ENCODE results near the gene RNF213.
"Not testable (repeated sequence)": the region's sequence is repeated elsewhere in the genome, so short reads cannot be mapped to it uniquely, and the experiment has no call there.

Gene RNF213

GRCh38 chr17:80223142-80223815 lies 37.4 kb upstream of the RNF213 start:
- in situ Hi-C loops (cut with HindIII; ENCODE audit: low pct_ligation_motif_present, low pct_unique_long_range_greater_than_20kb, low sequenced_read_pairs) = no loop called here
- no peak for DNase-seq

GRCh38 chr17:80223838-80224497 lies 36.7 kb upstream of the RNF213 start:
- no peak for DNase-seq
- in situ Hi-C loops (cut with HindIII; ENCODE audit: low pct_ligation_motif_present, low pct_unique_long_range_greater_than_20kb, low sequenced_read_pairs) = no loop called here

DNA sequence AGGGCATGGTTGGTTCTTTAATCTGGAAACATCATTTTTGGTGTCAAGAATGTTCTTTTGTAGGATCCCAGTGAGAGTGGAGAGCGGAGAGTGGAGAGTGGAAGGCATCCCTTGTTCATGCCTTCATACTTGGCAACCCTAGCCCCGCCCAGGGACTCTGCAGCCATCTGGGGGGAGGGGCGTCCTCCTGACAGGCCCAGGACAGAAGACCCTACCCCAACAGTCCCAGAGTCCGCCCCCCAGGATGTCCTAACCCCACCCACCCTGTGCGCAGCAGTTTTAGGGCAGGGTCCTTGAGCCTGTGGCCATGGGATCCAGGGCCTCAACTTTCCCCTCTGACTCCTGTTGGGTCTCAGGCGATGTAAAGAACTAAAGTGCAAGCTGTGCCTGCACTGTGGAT lies 36.0 kb upstream of the RNF213 start:
- no peak for DNase-seq
- in situ Hi-C loops (cut with HindIII; ENCODE audit: low pct_ligation_motif_present, low pct_unique_long_range_greater_than_20kb, low sequenced_read_pairs) = no loop called here

DNA sequence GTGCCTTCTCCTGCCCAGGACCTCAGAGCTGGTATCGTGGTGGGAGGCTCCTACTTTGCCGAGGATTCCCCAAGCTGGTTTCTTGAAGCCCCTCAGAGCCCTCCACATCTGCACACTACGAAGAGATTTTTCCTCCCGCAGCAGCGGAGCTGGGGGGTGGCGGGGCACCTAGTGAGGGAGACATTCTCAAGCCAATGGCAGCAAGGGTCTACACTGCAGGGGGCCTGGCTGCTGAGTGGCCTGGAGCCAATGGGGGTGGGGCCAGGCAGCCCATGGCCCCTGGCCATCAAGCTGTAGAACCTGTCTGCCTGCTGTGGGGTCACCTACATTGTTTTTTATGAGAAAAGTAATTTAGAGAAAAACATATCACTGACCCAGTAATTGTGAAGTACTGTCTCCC lies 35.4 kb upstream of the RNF213 start:
- in situ Hi-C loops (cut with HindIII; ENCODE audit: low pct_ligation_motif_present, low pct_unique_long_range_greater_than_20kb, low sequenced_read_pairs) = no loop called here
- DNase-seq = no peak

DNA sequence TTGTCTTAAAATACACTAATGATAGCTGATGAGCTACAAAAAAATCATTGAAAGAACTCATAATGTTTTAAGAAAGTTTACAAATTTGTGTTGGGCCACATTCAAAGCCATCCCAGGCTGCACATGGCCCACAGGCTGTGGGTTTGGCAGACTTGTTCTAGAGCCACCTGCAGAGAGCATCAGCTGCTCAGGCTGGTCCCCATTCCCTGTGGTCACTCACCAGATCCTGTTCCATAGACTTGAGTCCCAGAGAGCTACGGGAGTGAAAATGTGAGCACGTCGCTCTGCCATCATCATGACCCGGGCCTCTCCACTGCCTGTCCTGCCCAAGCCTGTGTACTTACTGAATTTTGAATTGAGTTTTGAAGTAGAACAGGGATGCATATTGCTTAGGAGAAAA lies 33.5 kb upstream of the RNF213 start:
- in situ Hi-C loops (cut with HindIII; ENCODE audit: low pct_ligation_motif_present, low pct_unique_long_range_greater_than_20kb, low sequenced_read_pairs) = no loop called here
- no peak for DNase-seq

DNA sequence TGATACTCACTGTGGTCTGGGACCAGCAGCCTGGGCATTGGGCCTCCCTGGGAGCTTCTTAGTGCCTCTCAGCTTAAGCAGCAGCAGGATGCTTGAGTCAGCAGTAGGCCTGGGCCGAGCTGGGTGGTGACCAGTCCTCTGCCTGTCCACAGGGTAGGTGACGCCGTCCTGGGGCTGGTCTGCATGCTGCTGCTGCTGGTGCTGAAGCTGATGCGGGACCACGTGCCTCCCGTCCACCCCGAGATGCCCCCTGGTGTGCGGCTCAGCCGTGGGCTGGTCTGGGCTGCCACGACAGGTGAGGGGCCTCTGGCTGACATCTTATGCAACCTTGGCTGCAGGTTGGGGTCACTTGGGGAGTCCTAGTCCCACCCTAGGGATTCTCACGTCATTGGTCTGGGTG lies 33.0 kb upstream of the RNF213 start:
- no peak for DNase-seq
- in situ Hi-C loops (cut with HindIII; ENCODE audit: low pct_ligation_motif_present, low pct_unique_long_range_greater_than_20kb, low sequenced_read_pairs) = no loop called here

- in situ Hi-C loops (cut with HindIII; ENCODE audit: low pct_ligation_motif_present, low pct_unique_long_range_greater_than_20kb, low sequenced_read_pairs) = no loop called here
- no peak for DNase-seq
These were observed 32.2 kb upstream of the RNF213 start for GRCh38 chr17:80228477-80228876.

GRCh38 chr17:80229011-80229410 lies 31.6 kb upstream of the RNF213 start:
- no peak for DNase-seq
- in situ Hi-C loops (cut with HindIII; ENCODE audit: low pct_ligation_motif_present, low pct_unique_long_range_greater_than_20kb, low sequenced_read_pairs) = no loop called here

GRCh38 chr17:80232438-80232837 lies 28.2 kb upstream of the RNF213 start:
- in situ Hi-C loops (cut with HindIII; ENCODE audit: low pct_ligation_motif_present, low pct_unique_long_range_greater_than_20kb, low sequenced_read_pairs) = no loop called here
- DNase-seq = no peak

DNA sequence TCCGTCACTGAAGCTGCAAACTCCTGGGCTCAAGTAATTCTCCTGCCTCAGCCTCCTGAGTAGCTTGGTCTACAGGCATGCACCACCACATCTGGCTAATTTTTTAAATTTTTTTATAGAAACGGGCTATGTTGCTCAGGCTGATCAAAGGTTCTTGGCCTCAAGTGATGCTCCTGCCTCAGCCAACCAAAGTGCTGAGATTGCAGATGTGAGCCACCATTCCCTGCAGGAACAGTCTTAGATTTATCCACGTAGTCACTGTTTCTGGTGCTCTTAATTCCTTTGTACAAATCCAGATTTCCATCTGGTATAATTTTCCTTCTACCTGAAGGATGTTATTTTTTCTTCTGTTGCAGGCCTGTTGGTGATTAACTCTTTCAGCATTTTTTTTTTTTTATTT lies 27.4 kb upstream of the RNF213 start:
- DNase-seq = no peak
- in situ Hi-C loops (cut with HindIII; ENCODE audit: low pct_ligation_motif_present, low pct_unique_long_range_greater_than_20kb, low sequenced_read_pairs) = no loop called here

DNA sequence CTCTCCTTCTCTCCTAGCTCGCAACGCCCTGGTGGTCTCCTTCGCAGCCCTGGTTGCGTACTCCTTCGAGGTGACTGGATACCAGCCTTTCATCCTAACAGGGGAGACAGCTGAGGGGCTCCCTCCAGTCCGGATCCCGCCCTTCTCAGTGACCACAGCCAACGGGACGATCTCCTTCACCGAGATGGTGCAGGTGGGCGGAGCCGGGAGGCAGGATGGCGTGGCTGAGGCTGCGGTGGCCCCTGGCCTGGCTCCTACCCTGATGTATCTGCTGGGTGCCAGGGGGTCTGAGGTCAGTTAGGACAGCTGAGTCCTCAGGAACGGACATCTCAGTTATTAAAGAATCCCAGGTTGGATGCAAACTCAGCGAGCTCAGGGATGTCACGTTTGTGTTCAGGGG lies 23.7 kb upstream of the RNF213 start:
- DNase-seq = no peak
- in situ Hi-C loops (cut with HindIII; ENCODE audit: low pct_ligation_motif_present, low pct_unique_long_range_greater_than_20kb, low sequenced_read_pairs) = no loop called here

DNA sequence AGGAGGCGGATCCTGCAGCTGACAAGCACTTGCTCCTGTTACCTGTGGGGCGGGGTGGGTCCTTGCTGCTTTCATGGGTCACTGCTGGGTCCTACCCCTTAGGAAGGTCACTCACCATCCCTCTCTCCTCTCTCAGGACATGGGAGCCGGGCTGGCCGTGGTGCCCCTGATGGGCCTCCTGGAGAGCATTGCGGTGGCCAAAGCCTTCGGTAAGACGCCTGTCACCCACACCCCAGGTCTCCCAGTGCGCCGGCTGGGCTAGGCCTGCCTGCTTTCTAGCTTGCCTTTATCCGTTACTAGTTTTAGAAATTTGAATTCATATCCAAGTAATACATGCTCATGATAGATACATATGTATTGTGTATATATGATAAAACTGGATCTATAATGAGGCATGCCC lies 23.3 kb upstream of the RNF213 start:
- DNase-seq = no peak
- in situ Hi-C loops (cut with HindIII; ENCODE audit: low pct_ligation_motif_present, low pct_unique_long_range_greater_than_20kb, low sequenced_read_pairs) = no loop called here

DNA sequence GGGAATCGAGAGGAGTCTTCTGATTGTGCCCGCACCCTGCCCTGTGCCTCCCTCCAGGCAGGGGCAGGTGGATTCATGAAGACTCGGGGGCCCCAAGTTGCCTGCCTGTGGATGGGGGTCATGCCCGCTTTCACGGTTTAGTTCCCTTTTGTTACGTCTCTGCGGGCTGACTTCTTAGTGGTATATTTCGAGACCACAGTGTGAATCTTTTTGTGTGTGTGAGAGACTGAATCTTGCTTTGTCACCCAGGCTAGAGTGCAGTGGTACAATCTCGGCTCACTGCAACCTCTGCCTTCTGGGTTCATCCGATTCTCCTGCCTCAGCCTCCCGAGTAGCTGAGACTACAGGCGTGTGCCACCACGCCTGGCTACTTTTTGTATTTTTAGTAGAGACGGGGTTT lies 18.1 kb upstream of the RNF213 start:
- in situ Hi-C loops (cut with HindIII; ENCODE audit: low pct_ligation_motif_present, low pct_unique_long_range_greater_than_20kb, low sequenced_read_pairs) = no loop called here
- no peak for DNase-seq

- in situ Hi-C loops (cut with HindIII; ENCODE audit: low pct_ligation_motif_present, low pct_unique_long_range_greater_than_20kb, low sequenced_read_pairs) = no loop called here
- no peak for DNase-seq
These were observed 16.9 kb upstream of the RNF213 start for GRCh38 chr17:80243526-80244433.

GRCh38 chr17:80244448-80244847 lies 16.2 kb upstream of the RNF213 start:
- DNase-seq; in situ Hi-C loops (cut with HindIII; ENCODE audit: low pct_ligation_motif_present, low pct_unique_long_range_greater_than_20kb, low sequenced_read_pairs): not testable (repeated sequence)

GRCh38 chr17:80244871-80245509 lies 15.7 kb upstream of the RNF213 start:
- DNase-seq = no peak
- in situ Hi-C loops (cut with HindIII; ENCODE audit: low pct_ligation_motif_present, low pct_unique_long_range_greater_than_20kb, low sequenced_read_pairs) = no loop called here

DNA sequence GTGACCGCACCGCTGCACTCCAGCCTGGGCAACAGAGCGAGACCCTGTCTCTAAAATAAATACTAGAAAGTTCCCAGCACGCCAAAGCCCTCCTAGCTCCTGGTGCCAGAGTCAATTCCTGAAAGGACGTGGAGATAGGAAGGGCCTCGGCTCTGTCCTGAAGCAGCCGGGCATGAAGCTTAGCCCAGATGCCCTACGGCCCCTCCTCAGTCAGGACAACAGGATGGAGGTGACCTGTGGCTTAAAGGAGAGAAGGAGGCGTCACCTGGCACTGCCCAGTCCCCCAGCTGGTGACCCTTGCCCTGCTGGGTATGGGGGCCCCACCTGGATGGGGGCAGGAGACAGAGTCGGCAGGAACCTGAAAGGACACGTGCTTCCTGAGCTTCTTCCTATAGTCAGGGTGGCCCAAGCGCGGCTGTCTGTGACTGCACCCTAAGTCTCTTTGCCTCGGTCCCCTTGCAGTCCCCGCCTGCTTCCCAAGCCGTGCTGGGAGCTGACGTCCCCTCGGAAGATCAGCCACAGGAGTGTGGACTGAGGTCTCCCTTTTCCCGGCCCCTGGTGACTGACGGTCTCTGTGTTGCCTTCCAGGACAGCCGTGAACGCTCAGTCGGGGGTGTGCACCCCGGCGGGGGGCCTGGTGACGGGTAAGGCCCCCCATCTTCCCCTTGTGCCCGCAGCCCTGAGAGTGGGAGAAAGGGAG lies 14.9 kb upstream of the RNF213 start:
- in situ Hi-C loops (cut with HindIII; ENCODE audit: low pct_ligation_motif_present, low pct_unique_long_range_greater_than_20kb, low sequenced_read_pairs) = no loop called here
- no peak for DNase-seq

GRCh38 chr17:80246266-80246681 lies 14.4 kb upstream of the RNF213 start:
- no peak for DNase-seq
- in situ Hi-C loops (cut with HindIII; ENCODE audit: low pct_ligation_motif_present, low pct_unique_long_range_greater_than_20kb, low sequenced_read_pairs) = no loop called here

DNA sequence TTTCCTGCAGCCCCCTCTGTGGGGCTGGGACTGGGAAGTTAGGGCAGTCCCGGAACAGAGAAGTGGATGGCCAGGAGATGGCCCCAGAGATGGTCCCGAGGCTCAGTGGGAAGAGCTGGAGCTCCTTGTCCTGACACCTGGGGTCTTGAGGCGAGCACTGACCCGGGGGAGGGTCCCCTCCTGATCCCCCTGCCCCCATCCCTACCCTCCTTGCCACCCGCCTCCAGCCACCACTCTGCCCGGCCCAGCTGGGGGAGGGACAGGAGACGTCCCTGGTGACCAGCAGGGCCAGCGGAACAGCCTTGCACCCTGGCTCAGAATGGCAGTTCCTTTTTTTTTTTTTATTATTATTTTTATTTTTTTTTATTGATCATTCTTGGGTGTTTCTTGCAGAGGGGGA lies 13.9 kb upstream of the RNF213 start:
- in situ Hi-C loops (cut with HindIII; ENCODE audit: low pct_ligation_motif_present, low pct_unique_long_range_greater_than_20kb, low sequenced_read_pairs) = no loop called here
- no peak for DNase-seq
